IMR-90 (cell line): ENCODE measurements around the gene PRELID3B. TPM values are rescaled to one million over a fixed set of nuclear protein-coding genes. Genes with fewer than 3 reads are reported as not detected.

ENCODE experiments used
- ATAC-seq: fragments of 200-7000 bp; cut with Tn5 transposase; 2 replicates; pipeline ENCODE4 v1.9.1; 2020; ENCODE audit warnings: low read depth, mild to moderate bottlenecking, moderate library complexity
- BruUV-seq: library from RNA; stranded (reverse); fragments of 400-500 nt; replicated peaks from 2 replicates; lab custom pipeline; 2021; lab: Mats Ljungman, UMichigan
- CTCF ChIA-PET: fragments of 300-600 bp; formaldehyde crosslinking; extraction: SDS; loops from one replicate; lab custom pipeline; 2021; ENCODE audit warnings: antibody characterized with exemption; lab: Yijun Ruan, JAX
- POLR2A ChIA-PET: fragments of 300-600 bp; sonication (Branson Sonifier 250); formaldehyde crosslinking; loops from one replicate; lab custom pipeline; 2022; ENCODE audit warnings: antibody characterized with exemption; ENCODE audit not compliant: unreplicated experiment; lab: Charles Lee
- DNase-seq: peaks from one replicate; pipeline ENCODE4 v3.0.0; 2013
- H2AFZ ChIP-seq: replicated peaks from 2 replicates; pipeline ENCODE3; 2013; ENCODE audit warnings: low read length, mild to moderate bottlenecking; ENCODE audit not compliant: poor library complexity
- H2AK5ac ChIP-seq: 2 replicates; pipeline ENCODE4 v1.6.1; 2013; ENCODE audit warnings: low read depth, low read length, inconsistent platforms
- H2AK9ac ChIP-seq: replicated peaks from 2 replicates; pipeline ENCODE3; 2013; ENCODE audit warnings: mild to moderate bottlenecking, low read depth, low read length, moderate library complexity; ENCODE audit not compliant: poor library complexity
- H2BK120ac ChIP-seq: 2 replicates; pipeline ENCODE4 v1.6.1; 2013; ENCODE audit warnings: low read depth, low read length, inconsistent platforms
- H2BK15ac ChIP-seq: 3 replicates; pipeline ENCODE4 v1.6.1; 2013; ENCODE audit warnings: low read depth, low read length, inconsistent platforms
- H2BK20ac ChIP-seq: 2 replicates; pipeline ENCODE4 v1.6.1; 2013; ENCODE audit warnings: low read depth, mild to moderate bottlenecking, inconsistent platforms, low read length, moderate library complexity
- H2BK5ac ChIP-seq: 2 replicates; pipeline ENCODE4 v1.6.1; 2013; ENCODE audit warnings: mild to moderate bottlenecking, low read depth, low read length, inconsistent platforms; ENCODE audit not compliant: poor library complexity, severe bottlenecking
- H3K14ac ChIP-seq: replicated peaks from 2 replicates; pipeline ENCODE4 v1.6.1; 2013; ENCODE audit warnings: low read depth, low read length, inconsistent platforms
- H3K18ac ChIP-seq: 2 replicates; pipeline ENCODE4 v1.6.1; 2013; ENCODE audit warnings: low read depth, low read length, control low read depth
- H3K23ac ChIP-seq: 2 replicates; pipeline ENCODE4 v1.6.1; 2013; ENCODE audit warnings: low read depth, low read length, inconsistent platforms
- H3K27ac ChIP-seq: 2 replicates; pipeline ENCODE4 v1.5.1; 2013; ENCODE audit warnings: mild to moderate bottlenecking, control low read depth, low read length; ENCODE audit not compliant: insufficient read depth
- H3K27me3 ChIP-seq: 2 replicates; pipeline ENCODE4 v1.6.1; 2013; ENCODE audit warnings: low read length; ENCODE audit not compliant: control insufficient read depth, insufficient read depth
- H3K36me3 ChIP-seq: 2 replicates; pipeline ENCODE4 v1.6.1; 2013; ENCODE audit warnings: low read length, mixed read lengths; ENCODE audit not compliant: control insufficient read depth, insufficient read depth
- H3K4ac ChIP-seq: 2 replicates; pipeline ENCODE4 v1.6.1; 2013; ENCODE audit warnings: low read depth, low read length, inconsistent platforms
- H3K4me1 ChIP-seq: 2 replicates; pipeline ENCODE4 v1.6.1; 2013; ENCODE audit warnings: low read length, mixed read lengths; ENCODE audit not compliant: control insufficient read depth, insufficient read depth
- H3K4me2 ChIP-seq: 2 replicates; pipeline ENCODE4 v1.6.1; 2013; ENCODE audit warnings: low read depth, mild to moderate bottlenecking, control low read depth, low read length, moderate library complexity
- H3K4me3 ChIP-seq: 2 replicates; pipeline ENCODE4 v1.5.1; 2013; ENCODE audit warnings: low read depth, mild to moderate bottlenecking, control low read depth, low read length, moderate library complexity; ENCODE audit not compliant: insufficient read depth
- H3K56ac ChIP-seq: 2 replicates; pipeline ENCODE4 v1.6.1; 2013; ENCODE audit warnings: low read length, inconsistent platforms; ENCODE audit not compliant: insufficient read depth; ENCODE audit errors: extremely low read depth
- H3K79me1 ChIP-seq, 2 experiments: 2 replicates each; pipeline ENCODE4 v1.6.1; 2013; ENCODE audit warnings: low read length in 2 of 2, inconsistent platforms in 1 of 2, low read depth in 1 of 2
- H3K9ac ChIP-seq: 2 replicates; pipeline ENCODE4 v1.6.1; 2013; ENCODE audit warnings: low read depth, low read length, control low read depth
- H3K9me1 ChIP-seq: 2 replicates; pipeline ENCODE4 v1.6.1; 2013; ENCODE audit warnings: low read length, inconsistent platforms; ENCODE audit not compliant: insufficient read depth
- H3K9me3 ChIP-seq: 2 replicates; pipeline ENCODE4 v1.6.1; 2013; ENCODE audit warnings: low read length; ENCODE audit not compliant: control insufficient read depth, insufficient read depth
- H4K20me1 ChIP-seq: 2 replicates; pipeline ENCODE4 v1.6.1; 2013; ENCODE audit warnings: low read length, inconsistent platforms; ENCODE audit not compliant: insufficient read depth
- H4K5ac ChIP-seq: 2 replicates; pipeline ENCODE4 v1.6.1; 2013; ENCODE audit warnings: mild to moderate bottlenecking, low read depth, low read length, control low read depth
- H4K8ac ChIP-seq, 2 experiments: 2 replicates each; pipeline ENCODE4 v1.6.1; 2013; ENCODE audit warnings: low read depth in 2 of 2, low read length in 2 of 2, control low read depth in 1 of 2, inconsistent platforms in 1 of 2
- H4K91ac ChIP-seq: 2 replicates; pipeline ENCODE4 v1.6.1; 2013; ENCODE audit warnings: low read depth, low read length, inconsistent platforms; ENCODE audit not compliant: insufficient read depth
- CEBPB ChIP-seq: IDR thresholded peaks from 2 replicates; pipeline ENCODE4 v1.6.1; 2012; ENCODE audit warnings: low read depth, low read length, improper control_type of control experiment
- CTCF ChIP-seq: conservative IDR thresholded peaks from 2 replicates; pipeline ENCODE4 v1.5.1; 2012; ENCODE audit warnings: mild to moderate bottlenecking, low read depth, low read length, improper control_type of control experiment
- ELK1 ChIP-seq: fragments of 150-350 bp; IDR thresholded peaks from 2 replicates; pipeline ENCODE4 v1.6.1; 2016; ENCODE audit warnings: low read depth, mild to moderate bottlenecking, low read length, moderate library complexity, borderline replicate concordance
- MAFK ChIP-seq: IDR thresholded peaks from 2 replicates; pipeline ENCODE4 v1.6.1; 2012; ENCODE audit warnings: low read depth, low read length, improper control_type of control experiment
- NFE2L2 ChIP-seq: fragments of 150-350 bp; IDR thresholded peaks from 2 replicates; pipeline ENCODE4 v1.6.1; 2016; ENCODE audit warnings: low read depth, mild to moderate bottlenecking, low read length
- RAD21 ChIP-seq: IDR thresholded peaks from 2 replicates; pipeline ENCODE4 v1.6.1; 2012; ENCODE audit warnings: low read length, improper control_type of control experiment
- RFX5 ChIP-seq: IDR thresholded peaks from 2 replicates; pipeline ENCODE4 v1.8.0; 2012; ENCODE audit warnings: low read depth, mild to moderate bottlenecking, low read length, moderate library complexity
- SMC3 ChIP-seq: fragments of 150-350 bp; IDR thresholded peaks from 2 replicates; pipeline ENCODE4 v1.6.1; 2016; ENCODE audit warnings: low read depth, mild to moderate bottlenecking, antibody characterized with exemption, low read length, moderate library complexity
- USF2 ChIP-seq: fragments of 150-350 bp; IDR thresholded peaks from 2 replicates; pipeline ENCODE4 v1.6.1; 2017; ENCODE audit warnings: mild to moderate bottlenecking, antibody characterized with exemption, low read length, low read depth
- WGBS, 2 experiments: methylation state at CpG; one replicate each; pipeline versions ENCODE4 v1.1.5 to v1.1.7; 2013; ENCODE audit warnings: missing lambda C conversion rate in 2 of 2; ENCODE audit not compliant: insufficient read length in 1 of 2; ENCODE audit errors: extremely low coverage in 2 of 2; 5-methylcytosine and 5-hydroxymethylcytosine counted together
- dilution Hi-C: fragments of 300-500 bp; cut with HindIII; formaldehyde crosslinking; loops from one replicate; pipeline ENCODE4 v1.14.3; 2018; ENCODE audit warnings: low sequenced_read_pairs; ENCODE audit not compliant: unreplicated experiment
- in situ Hi-C: fragments of 300-500 bp; cut with MboI; formaldehyde crosslinking; loops from 3 replicates; pipeline ENCODE4 v1.14.3; 2019; ENCODE audit warnings: low sequenced_read_pairs, inconsistent platforms, mixed read lengths
- intact Hi-C: fragments of 100-400 bp; cut with micrococcal nuclease; formaldehyde crosslinking; loops from 2 replicates; pipeline ENCODE4 v1.10.0; 2022
- polyA plus RNA-seq, 3 experiments: library from polyadenylated mRNA; depleted of rRNA; stranded (reverse); fragments of >200 nt; gene quantifications; 2 replicates each; pipeline ENCODE4 v1.2.3, GENCODE V29; 2012; ENCODE audit warnings: low replicate concordance in 1 of 3
- total RNA-seq: library from RNA; depleted of rRNA; stranded (reverse); fragments of >200 nt; gene quantifications from 2 replicates; pipeline ENCODE4 v1.2.3, GENCODE V29; 2012

The PRELID3B gene
- total and polyA plus RNA-seq, 2 of the 4 experiments (the other 2 are of a cell fraction), result 24.8 to 41.9 TPM

GRCh38 chr20:59013031-59013951 lies 29.3 kb downstream of the PRELID3B start:
- Histone ChIP-seq H3K9ac (no peak overlapping the region), H4K91ac (no peak overlapping the region), H3K9me1 (peaks cover 19% of the 10 kb centered on the region), H3K56ac (no peak overlapping the region), H3K18ac (no peak overlapping the region), H3K9me3 (no peaks in the 10 kb centered on the region), H3K27ac (no peak overlapping the region), H2AK5ac (peak overlapping the region; percentile 37; the same call in 1 of the 2 replicates), H3K79me1 (no peaks in the 10 kb centered on the region), H3K4ac (peak overlapping the region; percentile 27), H3K14ac (no peak overlapping the region; the same call in 1 of the 2 replicates), H2AFZ (no peak overlapping the region), H2BK120ac (peak overlapping the region; percentile 18; the same call in 1 of the 2 replicates), H3K36me3 (no peaks in the 10 kb centered on the region), H3K27me3 (no peaks in the 10 kb centered on the region), H2AK9ac (no peak overlapping the region), H2BK20ac (peak overlapping the region; percentile 21), H3K4me1 (peaks cover 19% of the 10 kb centered on the region), H4K20me1 (no peaks in the 10 kb centered on the region), H3K23ac (no peak overlapping the region), H2BK15ac (no peak overlapping the region), H4K5ac (no peak overlapping the region), H2BK5ac (no peak overlapping the region), H3K4me2 (no peak overlapping the region), H4K8ac (peak overlapping the region in 1 of 2 experiments; percentile 63; a peak in 2 of 4 replicates), H3K4me3 (no peak overlapping the region)
- ATAC-seq (no peak), DNase-seq (no peak)
- CTCF ChIA-PET, result no interaction called here
- dilution Hi-C loops (no loop called here), intact Hi-C loops (no loop called here), in situ Hi-C loops (no loop called here)
- TF ChIP-seq MAFK (no peak), SMC3 (no peak), CTCF (no peak), USF2 (no peak), RFX5 (no peak), CEBPB (no peak), NFE2L2 (no peak), RAD21 (no peak), ELK1 (no peak)
- 89% methylated on average over 7 of the region's 17 CpGs; no CpG with 5 or more reads in 1 of the 2 experiments for WGBS, 2 experiments
- BruUV-seq, result no TSS peak
- POLR2A ChIA-PET, result no interaction called here
